ENCODE results near the gene ATF6B. TPM values are rescaled to one million over a fixed set of nuclear protein-coding genes. Genes with fewer than 3 reads are reported as not detected.

Gene ATF6B
- total RNA-seq, 1 experiment from 2014 or later, result 70.2 TPM

DNA sequence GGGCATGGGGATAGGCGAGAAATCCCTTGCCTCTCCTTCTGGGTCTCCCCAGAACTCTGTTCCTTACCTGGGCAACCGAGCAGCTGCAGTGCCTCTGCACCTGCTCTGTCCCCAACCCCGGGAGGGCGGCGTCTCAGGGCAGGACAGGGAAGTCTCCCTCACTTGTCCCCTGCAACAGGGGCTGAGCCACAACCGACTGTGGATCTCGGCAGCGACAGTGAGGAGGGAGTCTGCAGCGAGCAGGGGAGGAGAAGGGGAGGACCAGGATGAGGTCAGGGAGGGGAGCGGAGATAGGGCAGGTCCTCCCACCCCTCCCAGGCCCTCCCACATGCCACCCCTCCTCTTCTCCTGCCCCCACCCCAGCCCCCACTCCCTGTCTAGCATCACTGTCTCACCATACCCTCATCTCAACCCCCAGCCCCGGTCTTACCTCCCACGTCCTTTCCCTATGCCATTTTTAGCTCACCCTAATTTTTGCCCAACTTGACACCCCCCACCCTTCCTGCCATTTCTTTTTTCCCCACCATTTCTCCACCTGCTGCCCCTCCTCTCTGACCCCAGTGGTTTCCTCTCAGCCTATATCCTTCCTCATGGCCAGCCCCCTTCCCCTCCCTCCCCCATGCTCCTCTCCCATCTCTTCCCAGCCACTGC lies 18.8 kb downstream of the ATF6B start, which contains the start of gene TNXB:
Gene TNXB (minus strand): TSS at position 225 of the 651 bp plus-strand sequence. CDS start 11,140 bp downstream, outside the sequence.
- Histone ChIP-seq H3K27ac (ENCODE audit: low read depth, low read length, poor library complexity, severe bottlenecking) (no peak within 1 kb of the TSS), H3K27me3 (replicated peaks; ENCODE audit: insufficient read depth, low read depth, low read length, poor library complexity) (peaks cover 5% of the 10 kb centered on the region), H3K4me3 (ENCODE audit: low read depth, low read length, poor library complexity, severe bottlenecking) (no peak within 1 kb of the TSS), H3K9me3 (ENCODE audit: low read depth, low read length, poor library complexity, severe bottlenecking) (no peaks in the 10 kb centered on the region), H3K36me3 (ENCODE audit: insufficient read depth, low read length, poor library complexity, severe bottlenecking) (no peaks in the 10 kb centered on the region), H3K4me1 (ENCODE audit: insufficient read depth, low read length, poor library complexity, severe bottlenecking) (peaks cover 14% of the 10 kb centered on the region)
- DNase-seq (ENCODE audit: low spot score), result no peak
- BruUV-seq (replicated peaks), result no TSS peak
- no peak for TF ChIP-seq EZH2 (IDR thresholded peaks at IDR 0.05; ENCODE audit: borderline replicate concordance, low read depth, low read length, poor library complexity, severe bottlenecking)
- no peak for TF ChIP-seq CTCF (conservative IDR thresholded peaks at IDR 0.05; ENCODE audit: low read depth, low read length)
- ChIA-PET CTCF (interaction anchor here (0.6 to 2.3 kb wide), 2 partner anchors 10 to 52 kb away, joined by 6 to 9 read pairs; no protein-coding TSS in a partner anchor), POLR2A (ENCODE audit: low non-redundant PET) (interaction anchor here (0.6 to 0.7 kb wide), 2 partner anchors 8 to 568 kb away, joined by 5 to 16 read pairs; no protein-coding TSS in a partner anchor)
- intact Hi-C loops (cut with micrococcal nuclease; ENCODE audit: unreplicated experiment), result no loop called here

- ChIA-PET CTCF (interaction anchor here (2.3 kb wide), 1 partner anchor 10 kb away, joined by 6 read pairs; no protein-coding TSS in a partner anchor), POLR2A (ENCODE audit: low non-redundant PET) (no interaction called here)
- no peaks in the 10 kb centered on the region for H3K36me3 ChIP-seq (ENCODE audit: insufficient read depth, low read length, poor library complexity, severe bottlenecking)
- TF ChIP-seq EZH2 (IDR thresholded peaks at IDR 0.05; ENCODE audit: borderline replicate concordance, low read depth, low read length, poor library complexity, severe bottlenecking), result no peak
- TF ChIP-seq CTCF (conservative IDR thresholded peaks at IDR 0.05; ENCODE audit: low read depth, low read length), result no peak
- no peaks in the 10 kb centered on the region for H3K9me3 ChIP-seq (ENCODE audit: low read depth, low read length, poor library complexity, severe bottlenecking)
- peaks cover 5% of the 10 kb centered on the region for H3K27me3 ChIP-seq (replicated peaks; ENCODE audit: insufficient read depth, low read depth, low read length, poor library complexity)
- intact Hi-C loops (cut with micrococcal nuclease; ENCODE audit: unreplicated experiment), result no loop called here
- H3K27ac ChIP-seq (ENCODE audit: low read depth, low read length, poor library complexity, severe bottlenecking), result no peak overlapping the region
- no TSS peak for BruUV-seq (replicated peaks)
- H3K4me3 ChIP-seq (ENCODE audit: low read depth, low read length, poor library complexity, severe bottlenecking), result no peak overlapping the region
- peaks cover 14% of the 10 kb centered on the region for H3K4me1 ChIP-seq (ENCODE audit: insufficient read depth, low read length, poor library complexity, severe bottlenecking)
- DNase-seq (ENCODE audit: low spot score), result no peak
These were observed 19.3 kb downstream of the ATF6B start for GRCh38 chr6:32108727-32109113.

DNA sequence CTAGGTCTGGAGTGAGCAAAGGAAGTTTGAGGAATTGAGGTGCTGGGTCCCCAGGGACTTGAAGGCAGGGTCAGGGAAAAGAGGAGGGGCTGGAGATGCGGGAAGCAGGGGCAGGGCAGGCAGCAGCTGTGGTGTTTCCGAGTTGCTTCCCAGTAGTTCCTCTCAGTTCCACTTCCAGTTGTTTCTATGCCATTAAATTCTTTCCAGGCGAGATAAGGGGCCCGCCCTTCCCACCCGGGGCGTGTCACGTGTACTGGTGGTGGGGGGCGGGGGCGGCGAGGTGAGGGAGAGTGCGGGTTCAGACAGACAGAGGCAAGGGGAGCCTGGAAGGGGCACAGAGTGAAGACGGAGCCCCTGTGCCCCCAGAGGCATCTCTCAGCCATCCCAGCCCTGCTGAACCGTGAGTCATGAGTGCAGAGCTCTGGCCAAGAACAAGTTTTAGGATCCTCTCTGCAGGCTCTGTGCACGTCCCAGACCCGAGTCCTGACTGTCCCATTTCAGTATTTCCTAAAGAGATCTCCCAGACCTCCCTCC lies 19.9 kb downstream of the ATF6B start:
- no peaks in the 10 kb centered on the region for H3K36me3 ChIP-seq (ENCODE audit: insufficient read depth, low read length, poor library complexity, severe bottlenecking)
- intact Hi-C loops (cut with micrococcal nuclease; ENCODE audit: unreplicated experiment), result no loop called here
- H3K9me3 ChIP-seq (ENCODE audit: low read depth, low read length, poor library complexity, severe bottlenecking), result no peaks in the 10 kb centered on the region
- ChIA-PET CTCF (interaction anchor here (2.3 kb wide), 1 partner anchor 11 kb away, joined by 6 read pairs; no protein-coding TSS in a partner anchor), POLR2A (ENCODE audit: low non-redundant PET) (no interaction called here)
- H3K27me3 ChIP-seq (replicated peaks; ENCODE audit: insufficient read depth, low read depth, low read length, poor library complexity), result peaks cover 5% of the 10 kb centered on the region
- no peak overlapping the region for H3K4me3 ChIP-seq (ENCODE audit: low read depth, low read length, poor library complexity, severe bottlenecking)
- DNase-seq (ENCODE audit: low spot score), result peak; percentile 40
- no peak overlapping the region for H3K27ac ChIP-seq (ENCODE audit: low read depth, low read length, poor library complexity, severe bottlenecking)
- BruUV-seq (replicated peaks), result no TSS peak
- TF ChIP-seq CTCF (conservative IDR thresholded peaks at IDR 0.05; ENCODE audit: low read depth, low read length), result no peak
- TF ChIP-seq EZH2 (IDR thresholded peaks at IDR 0.05; ENCODE audit: borderline replicate concordance, low read depth, low read length, poor library complexity, severe bottlenecking), result no peak
- peaks cover 14% of the 10 kb centered on the region for H3K4me1 ChIP-seq (ENCODE audit: insufficient read depth, low read length, poor library complexity, severe bottlenecking)
